Measurements from ENCODE around the gene NFATC1.
A peak's percentile ranks its signal among the peaks of the same experiment; 100 is the strongest.

The NFATC1 gene

GRCh38 chr18:79459946-79460480 is 64.3 kb downstream of the NFATC1 start:
- no peak for DNase-seq

- no peak for DNase-seq
Measured at GRCh38 chr18:79460481-79461300, 65.0 kb downstream of the NFATC1 start.

- DNase-seq = no peak
Measured at GRCh38 chr18:79461627-79462026, 65.9 kb downstream of the NFATC1 start.

DNA sequence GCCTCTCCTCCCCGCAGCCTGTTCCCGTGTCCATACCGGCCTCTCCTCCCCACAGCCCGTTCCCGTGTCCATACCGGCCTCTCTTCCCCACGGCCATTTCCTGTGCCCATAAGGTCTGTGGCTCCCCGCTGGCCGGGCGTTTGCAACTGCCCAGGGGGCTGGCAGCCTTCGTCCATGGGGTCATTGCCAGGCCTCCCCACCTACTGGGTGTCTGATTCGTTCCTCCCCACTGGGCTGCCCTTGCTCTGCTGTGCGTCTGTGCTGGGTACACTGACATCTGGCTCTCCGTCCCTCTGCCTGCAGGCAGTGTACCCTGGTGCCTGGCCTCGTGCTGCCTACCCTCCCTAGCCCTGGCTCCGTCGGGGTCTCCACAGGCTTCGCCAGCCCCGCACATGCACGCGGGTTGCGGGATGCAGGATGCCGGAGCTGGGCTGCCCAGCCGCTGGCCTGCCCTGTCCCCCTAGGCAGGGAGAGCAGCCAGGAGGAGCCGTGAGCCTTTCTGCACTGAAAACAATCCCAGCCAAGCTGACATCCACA is 67.8 kb downstream of the NFATC1 start:
- DNase-seq = no peak

- no peak for DNase-seq
Measured at GRCh38 chr18:79465392-79465991, 69.8 kb downstream of the NFATC1 start.

DNA sequence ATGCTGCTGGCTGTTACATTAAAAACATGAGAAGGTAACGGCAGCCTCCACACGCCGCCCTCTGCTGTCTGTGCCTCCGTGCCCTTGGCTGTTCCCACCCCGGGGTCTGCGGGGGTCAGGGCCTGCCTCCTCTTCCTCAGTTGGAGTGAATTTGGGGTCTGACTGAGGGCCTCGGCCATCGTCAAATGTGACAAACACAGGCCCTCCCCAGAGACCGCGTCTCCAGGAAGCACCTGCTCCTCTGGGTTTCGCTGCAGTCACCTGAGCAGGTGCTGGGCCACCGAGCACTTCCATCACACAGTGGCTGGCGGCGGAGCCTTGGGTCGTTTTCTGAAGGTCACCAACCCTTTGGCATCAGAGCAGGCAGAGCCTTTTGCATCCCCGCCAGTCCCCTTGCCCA is 70.9 kb downstream of the NFATC1 start:
- no peak for DNase-seq

- no peak for DNase-seq
Measured at GRCh38 chr18:79467126-79467525, 71.4 kb downstream of the NFATC1 start.

DNA sequence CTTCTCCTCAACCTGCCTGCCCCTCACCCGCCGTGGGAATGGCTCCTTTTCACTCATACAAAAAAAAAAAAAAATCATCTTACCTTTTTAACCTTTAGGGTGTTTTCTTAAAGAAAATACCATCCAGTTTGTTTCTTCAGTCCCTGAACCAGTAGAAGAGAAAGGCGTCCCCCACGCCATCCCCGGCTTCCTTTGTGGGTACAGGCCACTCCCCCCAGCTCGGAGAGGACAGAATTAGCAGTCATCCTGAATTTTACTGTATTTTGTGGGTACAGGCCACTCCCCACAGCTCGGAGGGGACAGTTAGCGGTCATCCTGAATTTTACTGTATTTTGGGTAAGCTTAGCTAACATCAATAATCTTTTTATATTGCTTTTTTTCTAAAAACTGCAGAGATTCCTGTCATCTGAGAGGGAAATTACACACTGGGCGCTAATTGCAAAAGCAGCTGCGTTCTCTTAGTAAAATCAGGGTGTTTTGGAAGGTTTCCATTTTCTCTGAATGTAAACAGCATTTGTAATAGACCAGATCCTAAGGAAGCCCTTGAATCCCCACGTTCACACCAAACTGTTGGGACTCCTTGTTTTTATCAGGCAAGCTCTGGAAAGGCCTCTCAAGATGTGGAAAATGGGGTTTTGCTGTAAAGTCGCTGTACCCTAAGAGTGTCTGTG is 72.5 kb downstream of the NFATC1 start:
- DNase-seq = no peak

- DNase-seq = no peak
Measured at GRCh38 chr18:79469309-79469708, 73.6 kb downstream of the NFATC1 start.

GRCh38 chr18:79469751-79470505 is 74.2 kb downstream of the NFATC1 start:
- no peak for DNase-seq

GRCh38 chr18:79470547-79470946 is 74.8 kb downstream of the NFATC1 start:
- no peak for DNase-seq

DNA sequence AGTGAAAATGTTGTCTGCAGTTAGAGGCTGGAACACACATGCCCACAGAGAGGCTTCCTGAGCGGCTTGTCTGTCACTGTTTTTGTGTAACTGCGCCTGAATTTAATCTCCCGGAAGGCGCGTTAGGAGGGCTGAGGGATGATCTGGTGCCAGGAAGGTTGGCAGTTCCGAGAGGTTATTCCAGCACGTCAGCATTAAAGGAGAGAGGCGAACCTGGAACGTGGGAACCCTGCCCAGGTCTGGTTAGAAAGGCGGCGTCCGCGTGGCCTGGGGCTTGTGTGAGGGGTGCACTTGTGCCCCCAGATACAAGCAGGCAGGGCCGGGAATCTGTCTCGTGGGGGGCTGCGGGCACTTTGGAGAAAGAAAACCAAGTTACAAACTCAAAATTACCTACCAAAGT is 75.3 kb downstream of the NFATC1 start:
- no peak for DNase-seq

GRCh38 chr18:79471597-79471996 is 75.9 kb downstream of the NFATC1 start:
- no peak for DNase-seq

DNA sequence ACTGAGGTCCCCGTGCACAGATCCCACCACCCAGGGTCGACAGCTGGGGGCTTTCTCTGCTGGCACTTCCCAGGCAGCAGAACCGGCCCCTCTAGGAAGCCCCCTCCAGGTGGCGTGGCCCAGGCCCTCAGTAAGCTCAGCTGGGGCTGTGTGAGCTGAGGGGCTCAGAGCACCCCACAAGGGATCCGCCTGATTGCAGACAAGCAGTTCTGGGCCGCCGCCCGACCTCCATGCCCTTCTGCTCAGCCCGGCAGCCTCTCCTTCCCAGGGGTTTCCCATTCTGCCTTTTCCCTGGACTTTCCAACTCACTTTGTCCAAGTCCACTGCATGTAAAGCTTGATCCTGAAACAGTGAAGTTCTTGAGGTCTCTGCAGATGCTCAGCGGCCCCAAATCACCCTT is 76.4 kb downstream of the NFATC1 start:
- DNase-seq = peak in 1 of 2 donors; percentile 5

- DNase-seq = no peak
Measured at GRCh38 chr18:79472946-79473345, 77.2 kb downstream of the NFATC1 start.

GRCh38 chr18:79476031-79476917 is 80.5 kb downstream of the NFATC1 start:
- DNase-seq = no peak

GRCh38 chr18:79476918-79477571 is 81.3 kb downstream of the NFATC1 start:
- no peak for DNase-seq

GRCh38 chr18:79477711-79478483 is 82.2 kb downstream of the NFATC1 start:
- no peak for DNase-seq

GRCh38 chr18:79478484-79479115 is 82.9 kb downstream of the NFATC1 start:
- DNase-seq = no peak

Data from inflammatory macrophage treated with lipopolysaccharide for 1 hour (primary cell).